Astrocyte of the cerebellum (primary cell): ENCODE results near the gene FAM185A.

Experiments
- DNase-seq: peaks from one replicate; pipeline ENCODE4 v3.0.0-alpha.2; 2011; ENCODE audit warnings: low read depth
- H3K4me3 ChIP-seq: 2 replicates; pipeline ENCODE4 v1.5.1; 2011; ENCODE audit warnings: mild to moderate bottlenecking, low read depth, low read length, moderate library complexity
- CTCF ChIP-seq: IDR thresholded peaks from 2 replicates; pipeline ENCODE4 v1.5.1; 2012; ENCODE audit warnings: low read length, low read depth, moderate library complexity, mild to moderate bottlenecking; ENCODE audit errors: missing control alignments
- in situ Hi-C: cut with HindIII; loops from 2 replicates; pipeline ENCODE4 v1.10.0; 2017; ENCODE audit warnings: low sequenced_read_pairs

The FAM185A gene

GRCh38 chr7:102810916-102811315, 62.1 kb downstream of the FAM185A start:
- DNase-seq: no peak
- in situ Hi-C loops: no loop called here
- TF ChIP-seq CTCF: no peak

DNA sequence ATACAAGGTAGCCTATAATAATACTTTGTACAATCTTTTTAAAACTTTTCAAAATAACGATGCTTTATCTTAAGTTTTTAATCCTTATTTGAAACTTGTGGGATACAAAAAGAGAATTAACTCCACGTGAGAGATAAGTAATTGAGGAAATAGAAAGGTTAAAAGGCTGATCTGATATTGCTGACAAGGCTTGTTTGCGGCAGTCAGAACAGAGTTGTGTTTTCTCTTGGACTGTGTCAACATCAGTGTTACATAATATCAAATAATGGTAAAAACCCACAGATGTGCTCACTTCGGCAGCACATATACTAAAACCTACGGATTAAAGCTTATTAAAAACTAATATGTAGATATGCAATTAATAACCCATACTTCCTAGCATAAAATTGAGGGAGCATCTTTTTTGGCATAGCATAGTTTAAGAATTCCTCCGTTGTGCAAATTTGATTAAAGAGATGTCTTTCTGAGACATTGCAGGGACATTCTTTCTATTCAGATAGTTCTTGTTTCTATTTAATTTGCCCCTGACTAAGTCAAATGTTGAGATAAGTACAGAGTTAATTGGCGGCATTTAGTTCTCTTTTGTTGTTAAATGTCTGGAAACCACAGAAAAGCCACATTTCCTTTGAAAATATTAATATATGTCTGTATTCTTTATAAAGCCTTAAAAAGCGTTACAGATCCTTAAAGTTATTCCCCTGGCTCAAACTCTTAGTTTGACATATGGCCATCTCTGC, 63.3 kb downstream of the FAM185A start:
- H3K4me3 ChIP-seq: no peak overlapping the region
- no peak for DNase-seq
- in situ Hi-C loops: no loop called here
- TF ChIP-seq CTCF: no peak

More at GRCh38 chr7:102810916-102811315, 62.1 kb downstream of the FAM185A start:
- no peak overlapping the region for H3K4me3 ChIP-seq

DNA sequence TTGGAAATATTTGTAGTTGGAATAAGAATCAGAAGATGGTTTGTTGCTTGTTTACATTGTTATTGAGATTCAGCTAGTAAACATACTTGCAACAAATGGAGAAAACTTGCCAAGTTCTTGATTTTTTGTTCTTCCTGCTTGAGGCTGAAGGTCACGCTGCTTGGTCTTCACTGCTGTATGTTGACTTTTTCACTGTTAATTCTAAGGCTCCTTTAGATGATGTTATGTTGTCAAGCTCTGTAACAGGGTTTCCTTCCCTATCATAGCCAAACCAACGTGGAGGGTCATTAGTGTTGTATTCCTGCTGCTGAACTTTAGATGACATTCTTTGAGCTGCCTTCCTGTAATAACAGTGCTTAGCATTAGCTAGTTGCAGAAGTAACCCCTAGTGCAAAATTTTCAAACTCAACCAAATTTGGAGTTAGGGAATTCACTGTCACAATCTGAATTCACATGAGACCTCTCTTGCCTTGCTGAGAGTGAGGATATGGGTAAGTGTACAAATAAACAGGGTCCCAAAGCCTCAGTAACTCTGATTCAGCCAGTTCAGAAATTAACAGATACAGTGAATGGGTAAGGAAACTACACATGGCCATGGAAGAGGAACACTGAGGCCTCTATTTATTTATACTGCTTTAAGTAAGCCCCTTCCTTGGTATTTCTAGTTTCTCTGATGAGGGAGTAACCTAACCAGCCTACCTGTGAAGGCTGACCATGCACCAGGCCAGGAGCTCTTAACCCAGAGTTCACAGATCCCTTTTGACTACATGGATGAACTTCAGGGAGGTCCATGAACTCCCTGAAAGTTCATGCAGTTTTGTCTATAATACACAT, 64.6 kb downstream of the FAM185A start:
- no peak for TF ChIP-seq CTCF
- in situ Hi-C loops: no loop called here
- no peak for DNase-seq

DNA sequence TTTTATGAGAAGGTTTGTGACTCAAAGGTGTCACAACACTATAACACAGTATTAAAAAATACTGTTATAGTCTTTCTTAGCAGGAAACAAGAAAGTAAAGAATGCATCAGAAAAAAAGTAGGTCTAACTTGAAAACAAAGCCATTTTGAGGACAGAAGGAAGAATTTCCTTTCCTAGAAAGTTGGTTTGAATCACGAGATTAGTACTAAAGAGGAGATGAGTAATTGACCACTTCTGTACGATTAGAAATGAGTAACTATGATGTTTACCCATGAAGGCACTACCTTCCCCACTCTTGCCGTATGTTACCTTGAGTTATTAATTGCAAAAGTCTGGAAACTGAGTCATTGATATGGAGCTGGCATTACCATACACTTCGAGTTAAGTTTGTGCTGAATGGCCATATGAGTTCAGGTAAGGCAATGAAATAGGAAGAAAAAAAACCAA, 65.2 kb downstream of the FAM185A start:
- no peak overlapping the region for H3K4me3 ChIP-seq
- in situ Hi-C loops: no loop called here
- DNase-seq: no peak
- no peak for TF ChIP-seq CTCF

More for the DNA sequence above, 64.6 kb downstream of the FAM185A start:
- H3K4me3 ChIP-seq: no peak overlapping the region

DNA sequence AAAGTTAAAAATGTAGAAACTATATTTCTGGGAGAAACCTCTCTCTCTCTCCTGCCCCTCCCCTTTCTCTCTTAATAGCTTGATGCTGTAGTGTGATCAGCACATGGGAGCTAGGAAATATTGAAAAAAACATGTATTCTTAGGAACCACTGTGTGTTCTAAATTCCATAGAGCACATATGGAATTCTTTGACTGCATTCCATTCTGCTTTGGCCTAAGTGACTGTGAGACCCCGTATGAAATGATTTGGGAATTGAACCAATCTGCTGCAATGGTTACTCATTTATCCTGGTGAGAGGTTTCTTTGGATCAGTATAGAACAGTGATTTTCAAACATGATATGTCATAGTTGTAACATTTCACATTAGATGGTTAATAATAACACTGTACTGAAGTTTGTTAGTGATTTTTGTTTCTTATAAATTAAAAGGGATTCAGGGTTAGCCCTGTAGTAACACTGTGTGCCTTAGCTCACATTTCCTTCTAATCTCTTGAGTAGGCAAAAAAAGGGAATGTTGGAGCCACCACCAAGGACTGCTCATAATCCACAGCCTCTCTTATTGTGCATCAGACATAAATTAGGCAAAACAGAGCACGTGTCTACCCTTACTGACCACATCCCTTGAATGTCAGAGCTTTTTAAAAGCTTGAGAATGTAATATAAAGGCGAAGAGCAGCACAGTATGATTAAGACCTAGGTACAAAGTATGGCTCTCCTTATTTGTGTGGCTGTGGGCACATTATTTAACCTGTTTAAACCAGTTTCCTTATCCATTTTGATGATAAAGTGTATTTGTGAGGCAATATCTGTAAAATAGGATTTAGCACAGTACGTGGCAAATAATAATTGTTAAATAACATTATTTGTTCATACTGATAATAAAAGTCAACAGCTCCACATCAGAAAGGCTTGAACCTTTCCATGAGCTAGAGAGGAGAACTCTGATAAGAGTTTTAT, 69.1 kb downstream of the FAM185A start:
- no peak for TF ChIP-seq CTCF
- H3K4me3 ChIP-seq: no peak overlapping the region
- no peak for DNase-seq
- in situ Hi-C loops: no loop called here

GRCh38 chr7:102819151-102819550, 70.4 kb downstream of the FAM185A start:
- in situ Hi-C loops: no loop called here
- H3K4me3 ChIP-seq: no peak overlapping the region
- no peak for TF ChIP-seq CTCF
- no peak for DNase-seq
